HUES48 (cell line): ENCODE data around the gene PDE1A.

Source experiments
- H3K27ac ChIP-seq: one replicate; pipeline ENCODE4 v1.7.0; 2013; ENCODE audit warnings: low read depth, low read length, inconsistent platforms
- H3K27me3 ChIP-seq: 2 replicates; pipeline ENCODE4 v1.6.1; 2013; ENCODE audit warnings: mild to moderate bottlenecking, low read length; ENCODE audit not compliant: control insufficient read depth, insufficient read depth
- H3K36me3 ChIP-seq: 2 replicates; pipeline ENCODE4 v1.6.1; 2013; ENCODE audit warnings: low read length; ENCODE audit not compliant: control insufficient read depth, insufficient read depth
- H3K4me1 ChIP-seq: 2 replicates; pipeline ENCODE4 v1.6.1; 2013; ENCODE audit warnings: mild to moderate bottlenecking, low read length; ENCODE audit not compliant: control insufficient read depth, insufficient read depth
- H3K4me3 ChIP-seq: 2 replicates; pipeline ENCODE4 v1.5.1; 2013; ENCODE audit warnings: mild to moderate bottlenecking, low read depth, low read length
- H3K9ac ChIP-seq: 2 replicates; pipeline ENCODE4 v1.6.1; 2013; ENCODE audit warnings: mild to moderate bottlenecking, low read depth, low read length, moderate library complexity
- H3K9me3 ChIP-seq: 2 replicates; pipeline ENCODE4 v1.6.1; 2013; ENCODE audit warnings: low read length; ENCODE audit not compliant: control insufficient read depth, insufficient read depth

The PDE1A gene

GRCh38 chr2:182359990-182360662 is 66.7 kb downstream of the PDE1A start:
- Histone ChIP-seq H3K9me3 (no peaks in the 10 kb centered on the region), H3K36me3 (no peaks in the 10 kb centered on the region), H3K4me1 (no peaks in the 10 kb centered on the region), H3K27ac (no peak overlapping the region), H3K27me3 (no peaks in the 10 kb centered on the region), H3K9ac (no peak overlapping the region), H3K4me3 (no peak overlapping the region)

- Histone ChIP-seq H3K4me1 (no peaks in the 10 kb centered on the region), H3K36me3 (no peaks in the 10 kb centered on the region), H3K27me3 (no peaks in the 10 kb centered on the region), H3K4me3 (no peak overlapping the region), H3K9ac (no peak overlapping the region), H3K9me3 (no peaks in the 10 kb centered on the region), H3K27ac (no peak overlapping the region)
These were observed 67.5 kb downstream of the PDE1A start for GRCh38 chr2:182359027-182359989.

GRCh38 chr2:182358601-182359000 is 68.2 kb downstream of the PDE1A start:
- Histone ChIP-seq H3K4me3 (no peak overlapping the region), H3K27ac (no peak overlapping the region), H3K9me3 (no peaks in the 10 kb centered on the region), H3K9ac (no peak overlapping the region), H3K4me1 (no peaks in the 10 kb centered on the region), H3K36me3 (no peaks in the 10 kb centered on the region), H3K27me3 (no peaks in the 10 kb centered on the region)

- Histone ChIP-seq H3K4me3 (no peak overlapping the region), H3K36me3 (no peaks in the 10 kb centered on the region), H3K27me3 (no peaks in the 10 kb centered on the region), H3K4me1 (no peaks in the 10 kb centered on the region), H3K27ac (no peak overlapping the region), H3K9me3 (no peaks in the 10 kb centered on the region), H3K9ac (no peak overlapping the region)
These were observed 71.0 kb downstream of the PDE1A start for GRCh38 chr2:182355815-182356214.

- H3K27ac ChIP-seq: no peak overlapping the region
- no peaks in the 10 kb centered on the region for H3K9me3 ChIP-seq
- no peak overlapping the region for H3K4me3 ChIP-seq
- H3K27me3 ChIP-seq: no peaks in the 10 kb centered on the region
- no peaks in the 10 kb centered on the region for H3K4me1 ChIP-seq
- H3K36me3 ChIP-seq: no peaks in the 10 kb centered on the region
- H3K9ac ChIP-seq: no peak overlapping the region
These were observed 75.4 kb downstream of the PDE1A start for GRCh38 chr2:182351427-182351826.

- H3K27me3 ChIP-seq: no peaks in the 10 kb centered on the region
- H3K9ac ChIP-seq: no peak overlapping the region
- H3K36me3 ChIP-seq: no peaks in the 10 kb centered on the region
- no peaks in the 10 kb centered on the region for H3K9me3 ChIP-seq
- no peaks in the 10 kb centered on the region for H3K4me1 ChIP-seq
- no peak overlapping the region for H3K27ac ChIP-seq
- H3K4me3 ChIP-seq: no peak overlapping the region
These were observed 77.6 kb downstream of the PDE1A start for GRCh38 chr2:182349268-182349667.

- no peak overlapping the region for H3K4me3 ChIP-seq
- H3K36me3 ChIP-seq: no peaks in the 10 kb centered on the region
- no peak overlapping the region for H3K27ac ChIP-seq
These were observed 81.5 kb downstream of the PDE1A start for GRCh38 chr2:182345384-182345783.

GRCh38 chr2:182330451-182331305 is 96.2 kb downstream of the PDE1A start:
- no peak overlapping the region for H3K27ac ChIP-seq
- no peaks in the 10 kb centered on the region for H3K27me3 ChIP-seq
- H3K4me1 ChIP-seq: no peaks in the 10 kb centered on the region
- no peak overlapping the region for H3K9ac ChIP-seq
- no peaks in the 10 kb centered on the region for H3K9me3 ChIP-seq
- H3K36me3 ChIP-seq: no peaks in the 10 kb centered on the region
- no peak overlapping the region for H3K4me3 ChIP-seq

More at GRCh38 chr2:182345384-182345783, 81.5 kb downstream of the PDE1A start:
- Histone ChIP-seq H3K9me3 (no peaks in the 10 kb centered on the region), H3K27me3 (no peaks in the 10 kb centered on the region), H3K4me1 (no peaks in the 10 kb centered on the region), H3K9ac (no peak overlapping the region)

- H3K27me3 ChIP-seq: no peaks in the 10 kb centered on the region
- no peak overlapping the region for H3K9ac ChIP-seq
- no peaks in the 10 kb centered on the region for H3K9me3 ChIP-seq
- no peaks in the 10 kb centered on the region for H3K4me1 ChIP-seq
- no peaks in the 10 kb centered on the region for H3K36me3 ChIP-seq
- H3K4me3 ChIP-seq: no peak overlapping the region
- H3K27ac ChIP-seq: no peak overlapping the region
These were observed 102.2 kb downstream of the PDE1A start for GRCh38 chr2:182324665-182325064.

GRCh38 chr2:182321096-182321495 is 105.7 kb downstream of the PDE1A start:
- Histone ChIP-seq H3K4me3 (no peak overlapping the region), H3K27ac (no peak overlapping the region), H3K36me3 (no peaks in the 10 kb centered on the region), H3K4me1 (no peaks in the 10 kb centered on the region), H3K27me3 (no peaks in the 10 kb centered on the region), H3K9ac (no peak overlapping the region), H3K9me3 (no peaks in the 10 kb centered on the region)
